ENCODE data around the gene CBFA2T3. TPM values are rescaled to one million over a fixed set of nuclear protein-coding genes. Genes with fewer than 3 reads are reported as not detected.

CBFA2T3 gene
- total RNA-seq, 4 donors from 2014 or later, result 1.4 to 5.8 (median 1.5) TPM

DNA sequence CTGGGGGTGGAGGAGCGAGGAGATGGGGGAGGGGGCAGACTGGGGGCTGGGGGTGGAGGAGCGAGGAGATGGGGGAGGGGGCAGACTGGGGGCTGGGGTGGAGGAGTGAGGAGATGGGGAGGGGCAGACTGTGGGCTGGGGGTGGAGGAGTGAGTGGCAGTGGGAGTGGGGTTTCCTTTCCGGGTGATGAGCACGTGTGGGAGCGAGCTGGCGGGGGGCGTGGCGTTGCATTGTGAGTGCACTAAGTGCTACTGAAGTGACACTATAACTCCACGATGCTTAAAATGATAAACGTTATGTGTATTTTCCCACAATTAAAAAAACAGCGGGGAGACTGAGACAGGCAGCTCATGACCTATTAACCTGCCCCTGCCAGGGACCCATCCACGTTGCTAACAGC, 46.3 kb downstream of the CBFA2T3 start:
- no peak for ATAC-seq
- Histone ChIP-seq H3K4me1 (peaks cover 0 to 2% (median under 1%) of the 10 kb centered on the region in 3 donors), H3K27ac (no peak overlapping the region), H3K9me3 (no peaks in the 10 kb centered on the region), H3K4me3 (no peak overlapping the region), H3K36me3 (no peaks in the 10 kb centered on the region), H3K27me3 (peaks cover 69% of the 10 kb centered on the region)
- no peak for TF ChIP-seq POLR2AphosphoS5 (IDR thresholded peaks at IDR 0.05)
- no peak for TF ChIP-seq EP300 (IDR thresholded peaks at IDR 0.05)
- TF ChIP-seq, protein P1, sequence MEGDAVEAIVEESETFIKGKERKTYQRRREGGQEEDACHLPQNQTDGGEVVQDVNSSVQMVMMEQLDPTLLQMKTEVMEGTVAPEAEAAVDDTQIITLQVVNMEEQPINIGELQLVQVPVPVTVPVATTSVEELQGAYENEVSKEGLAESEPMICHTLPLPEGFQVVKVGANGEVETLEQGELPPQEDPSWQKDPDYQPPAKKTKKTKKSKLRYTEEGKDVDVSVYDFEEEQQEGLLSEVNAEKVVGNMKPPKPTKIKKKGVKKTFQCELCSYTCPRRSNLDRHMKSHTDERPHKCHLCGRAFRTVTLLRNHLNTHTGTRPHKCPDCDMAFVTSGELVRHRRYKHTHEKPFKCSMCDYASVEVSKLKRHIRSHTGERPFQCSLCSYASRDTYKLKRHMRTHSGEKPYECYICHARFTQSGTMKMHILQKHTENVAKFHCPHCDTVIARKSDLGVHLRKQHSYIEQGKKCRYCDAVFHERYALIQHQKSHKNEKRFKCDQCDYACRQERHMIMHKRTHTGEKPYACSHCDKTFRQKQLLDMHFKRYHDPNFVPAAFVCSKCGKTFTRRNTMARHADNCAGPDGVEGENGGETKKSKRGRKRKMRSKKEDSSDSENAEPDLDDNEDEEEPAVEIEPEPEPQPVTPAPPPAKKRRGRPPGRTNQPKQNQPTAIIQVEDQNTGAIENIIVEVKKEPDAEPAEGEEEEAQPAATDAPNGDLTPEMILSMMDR (IDR thresholded peaks at IDR 0.05), result no peak
- no peak for TF ChIP-seq POLR2A (IDR thresholded peaks at IDR 0.05)
- 50 to 76% methylated on average over 1 to 12 of the region's 12 CpGs for WGBS, 2 donors (ENCODE audit: low coverage in 1 of 2)

DNA sequence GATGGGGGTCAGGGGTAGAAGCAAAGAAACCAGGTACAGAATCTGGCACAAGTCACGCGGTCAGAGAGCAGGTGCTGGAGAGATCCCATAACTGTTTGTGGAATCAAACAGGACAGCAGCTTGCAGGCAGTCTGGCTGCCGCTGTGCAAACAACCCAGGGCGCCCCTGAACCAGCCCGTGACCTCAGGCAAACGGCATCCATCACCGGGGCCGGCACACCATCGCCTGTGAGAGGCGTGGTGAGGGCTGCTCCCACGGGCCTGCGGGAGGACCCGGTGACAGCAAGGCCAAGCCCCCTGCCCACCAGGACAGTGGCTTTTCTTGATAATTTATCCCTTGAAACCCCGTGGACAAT, 47.9 kb downstream of the CBFA2T3 start:
- no peak for TF ChIP-seq POLR2AphosphoS5 (IDR thresholded peaks at IDR 0.05)
- TF ChIP-seq POLR2A (IDR thresholded peaks at IDR 0.05), result no peak
- TF ChIP-seq, protein P1 (IDR thresholded peaks at IDR 0.05), result no peak
- TF ChIP-seq EP300 (IDR thresholded peaks at IDR 0.05), result no peak
- no peak overlapping the region for H3K27ac ChIP-seq
- ATAC-seq, result no peak
- WGBS, 2 donors (ENCODE audit: low coverage in 1 of 2), result 93% methylated on average over 6 of the region's 14 CpGs; no CpG with 5 or more reads in 1 of the 2 donors
- no peak overlapping the region for H3K4me3 ChIP-seq
- H3K4me1 ChIP-seq, result peaks cover 0 to 12% (median 0%) of the 10 kb centered on the region in 3 donors
- H3K27me3 ChIP-seq, result peaks cover 72% of the 10 kb centered on the region
- no peaks in the 10 kb centered on the region for H3K9me3 ChIP-seq
- H3K36me3 ChIP-seq, result no peaks in the 10 kb centered on the region

DNA sequence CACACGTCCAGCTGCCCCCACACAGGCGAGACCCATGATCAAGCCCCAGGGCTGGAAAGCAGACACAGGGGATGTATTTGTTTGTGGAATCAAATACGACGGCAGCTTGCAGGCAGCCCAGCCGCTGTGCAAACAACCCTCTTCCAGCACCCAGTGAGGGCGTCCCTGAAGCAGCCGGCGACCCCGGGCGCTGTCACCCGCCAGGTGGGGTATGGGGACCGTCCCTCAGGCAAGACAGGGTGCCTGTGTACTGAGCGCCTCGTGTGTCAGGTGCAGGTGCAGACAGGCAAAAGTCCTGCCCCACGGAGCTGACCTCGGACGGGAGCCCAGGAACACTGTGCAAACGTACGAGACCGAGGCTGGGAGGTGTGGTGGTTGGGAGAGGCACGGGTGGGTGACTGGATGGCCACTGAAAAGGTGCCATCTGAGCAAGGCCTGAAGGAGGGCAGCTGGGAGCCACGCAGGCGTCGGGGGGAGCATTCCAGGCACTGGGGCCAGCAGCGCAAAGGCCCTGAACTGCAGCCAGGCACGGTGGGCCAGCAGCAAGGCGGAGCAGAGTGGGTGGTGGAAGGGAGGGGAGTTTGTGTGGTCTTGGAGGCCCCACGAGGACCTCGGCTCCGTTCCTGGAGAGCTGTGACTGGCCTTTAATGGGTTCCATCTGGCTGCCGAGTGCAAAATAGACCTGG, 48.5 kb downstream of the CBFA2T3 start:
- TF ChIP-seq EP300 (IDR thresholded peaks at IDR 0.05) (no peak), POLR2AphosphoS5 (IDR thresholded peaks at IDR 0.05) (no peak), POLR2A (IDR thresholded peaks at IDR 0.05) (no peak)
- TF ChIP-seq, protein P1 (IDR thresholded peaks at IDR 0.05), result no peak
- Histone ChIP-seq H3K9me3 (no peaks in the 10 kb centered on the region), H3K27me3 (peaks cover 76% of the 10 kb centered on the region), H3K27ac (no peak overlapping the region), H3K4me3 (no peak overlapping the region), H3K36me3 (no peaks in the 10 kb centered on the region), H3K4me1 (peaks cover 0 to 12% (median 0%) of the 10 kb centered on the region in 3 donors)
- 32% methylated on average over 6 of the region's 31 CpGs; no CpG with 5 or more reads in 1 of the 2 donors for WGBS, 2 donors (ENCODE audit: low coverage in 1 of 2)
- no peak for ATAC-seq

DNA sequence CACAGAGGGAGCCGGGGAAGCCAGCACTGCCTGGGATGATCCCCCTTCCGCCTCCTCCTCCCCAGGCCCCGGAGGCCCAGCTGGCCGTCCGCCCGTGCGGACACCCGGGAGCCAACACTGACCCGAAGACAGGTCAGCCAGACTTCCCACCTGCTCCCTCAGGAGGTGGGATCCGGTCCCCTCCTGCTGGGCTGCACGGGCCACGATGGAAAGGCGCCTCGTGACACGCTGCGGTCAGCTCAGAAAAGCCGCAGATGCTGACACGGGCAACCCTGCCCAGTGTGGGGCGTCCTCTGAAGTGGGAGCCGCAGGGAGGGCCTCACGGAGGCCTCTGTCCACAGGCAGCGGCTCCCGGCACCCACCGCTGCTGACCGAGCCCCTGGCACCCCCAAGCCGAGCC, 49.3 kb downstream of the CBFA2T3 start:
- no CpG with 5 or more reads among the region's 26 CpGs for WGBS, 2 donors (ENCODE audit: low coverage in 1 of 2)
- H3K27me3 ChIP-seq, result peaks cover 81% of the 10 kb centered on the region
- no peaks in the 10 kb centered on the region for H3K9me3 ChIP-seq
- TF ChIP-seq EP300 (IDR thresholded peaks at IDR 0.05), result no peak
- TF ChIP-seq, protein P1 (IDR thresholded peaks at IDR 0.05), result no peak
- TF ChIP-seq POLR2A (IDR thresholded peaks at IDR 0.05), result no peak
- TF ChIP-seq POLR2AphosphoS5 (IDR thresholded peaks at IDR 0.05), result no peak
- H3K36me3 ChIP-seq, result no peaks in the 10 kb centered on the region
- H3K4me1 ChIP-seq, result peaks cover 0 to 20% (median 4%) of the 10 kb centered on the region in 3 donors
- H3K4me3 ChIP-seq, result no peak overlapping the region
- no peak overlapping the region for H3K27ac ChIP-seq
- no peak for ATAC-seq

DNA sequence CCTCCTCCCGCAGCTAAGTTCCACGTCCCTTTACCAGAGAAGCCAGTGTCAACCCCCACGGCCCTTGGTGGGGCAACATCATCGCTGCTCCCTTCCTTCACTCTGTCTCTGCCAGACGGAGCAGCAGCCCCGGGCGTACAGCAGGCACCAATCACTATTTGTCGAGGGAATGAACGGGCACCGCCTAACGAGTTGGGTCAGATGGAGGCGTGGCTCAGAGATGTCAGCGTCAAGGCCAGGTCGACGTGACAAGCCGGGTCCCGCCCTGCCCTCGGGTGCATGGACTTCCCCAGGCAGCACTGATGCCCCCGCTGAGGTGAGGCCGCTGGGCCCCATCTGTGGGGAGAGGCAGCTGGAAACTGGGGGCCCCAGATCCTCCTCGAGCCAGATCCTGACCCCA, 50.0 kb downstream of the CBFA2T3 start:
- Histone ChIP-seq H3K4me1 (peaks cover 0 to 27% (median 7%) of the 10 kb centered on the region in 3 donors), H3K9me3 (no peaks in the 10 kb centered on the region), H3K27me3 (peaks cover 87% of the 10 kb centered on the region), H3K36me3 (no peaks in the 10 kb centered on the region), H3K27ac (no peak overlapping the region), H3K4me3 (no peak overlapping the region)
- no peak for ATAC-seq
- no peak for TF ChIP-seq POLR2A (IDR thresholded peaks at IDR 0.05)
- TF ChIP-seq, protein P1 (IDR thresholded peaks at IDR 0.05), result no peak
- no peak for TF ChIP-seq EP300 (IDR thresholded peaks at IDR 0.05)
- TF ChIP-seq POLR2AphosphoS5 (IDR thresholded peaks at IDR 0.05), result no peak
- WGBS, 2 donors (ENCODE audit: low coverage in 1 of 2), result 70% methylated on average over 2 of the region's 21 CpGs; no CpG with 5 or more reads in 1 of the 2 donors

All from gastroesophageal sphincter (tissue), 4 donors.